Activated T-cell treated with anti-CD3 and anti-CD28 coated beads for 24 hours (primary cell): ENCODE results near the gene CACNB3.
"Not testable (repeated sequence)": the region's sequence is repeated elsewhere in the genome, so short reads cannot be mapped to it uniquely, and the experiment has no call there.

Experiments
- DNase-seq: peaks from one replicate; pipeline ENCODE4 v3.0.0-alpha.2; 2020; ENCODE audit warnings: low read depth

Gene CACNB3

GRCh38 chr12:48854932-48855331, 36.6 kb downstream of the CACNB3 start:
- not testable (repeated sequence) for DNase-seq

DNA sequence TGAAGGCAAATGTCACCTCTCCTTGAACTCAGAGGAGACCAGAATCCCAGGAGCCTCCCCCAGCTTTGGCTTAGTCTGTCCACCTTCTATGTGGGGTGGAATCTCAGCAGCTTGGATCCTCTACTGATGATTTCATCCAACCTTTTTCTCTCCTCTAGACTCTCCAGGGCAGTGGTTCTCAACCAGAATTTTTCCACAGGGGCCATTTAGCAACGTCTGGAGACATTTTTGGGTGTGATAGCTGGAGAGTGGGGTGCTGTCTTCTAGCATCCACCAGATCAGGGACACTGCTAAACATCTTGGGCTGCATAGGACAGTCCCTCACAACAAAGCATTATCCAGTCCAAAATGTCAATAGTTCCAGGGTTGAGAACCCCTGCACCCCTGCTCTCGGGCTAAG, 38.1 kb downstream of the CACNB3 start:
- no peak for DNase-seq

DNA sequence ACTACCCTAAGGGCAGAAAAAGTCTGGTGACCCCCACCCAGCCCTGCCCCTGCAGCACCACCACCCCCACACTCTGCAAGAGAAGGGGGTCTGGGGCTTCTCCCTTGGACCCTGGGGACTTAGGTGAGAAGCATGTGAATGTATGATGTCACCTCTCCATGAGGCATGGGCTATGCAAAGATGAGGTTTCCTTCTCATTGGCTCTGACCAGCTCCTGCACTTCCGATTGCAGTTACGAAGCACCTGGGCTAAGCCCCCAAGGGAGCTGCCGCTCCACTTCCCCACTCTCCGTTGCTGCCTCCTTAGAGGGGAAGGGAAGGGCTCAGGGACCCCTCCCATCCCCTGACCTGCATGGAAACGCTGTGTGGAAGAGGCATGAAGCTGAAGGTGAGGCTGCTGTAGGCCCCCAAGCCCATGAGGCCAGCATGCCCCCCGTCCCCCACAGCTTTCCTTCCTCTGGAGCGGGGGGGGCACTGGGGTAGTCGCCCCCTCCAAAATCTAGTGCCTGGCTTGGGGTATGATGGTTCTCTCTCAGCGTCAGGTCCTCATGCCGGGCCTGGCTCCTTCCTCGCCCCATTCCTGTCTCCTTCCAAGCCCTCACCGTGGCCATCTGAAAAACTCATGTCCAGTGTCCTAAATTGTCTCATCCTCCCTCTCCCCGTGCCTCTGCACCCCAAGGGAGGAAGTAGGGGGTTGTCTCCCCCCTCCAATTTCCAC, 39.1 kb downstream of the CACNB3 start:
- no peak for DNase-seq

GRCh38 chr12:48858043-48858442, 39.7 kb downstream of the CACNB3 start:
- DNase-seq, result no peak

DNA sequence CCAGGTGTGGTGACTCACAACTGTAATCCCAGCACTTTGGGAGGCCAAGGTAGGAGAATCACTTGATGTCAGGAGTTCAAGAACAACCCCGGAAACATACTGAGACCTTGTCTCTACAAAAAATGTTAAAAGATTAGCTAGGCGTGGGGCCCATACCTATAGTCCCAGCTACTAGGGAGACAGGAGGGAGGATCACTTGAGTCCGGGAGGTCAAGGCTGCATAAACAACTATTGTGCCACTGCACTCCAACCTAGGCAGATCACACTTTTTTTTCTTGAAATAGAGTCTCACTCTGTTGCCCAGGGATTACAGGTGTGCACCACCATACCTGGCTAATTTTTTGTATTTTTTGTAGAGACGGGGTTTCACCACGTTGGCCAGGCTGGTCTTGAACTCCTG, 41.3 kb downstream of the CACNB3 start:
- no peak for DNase-seq

DNA sequence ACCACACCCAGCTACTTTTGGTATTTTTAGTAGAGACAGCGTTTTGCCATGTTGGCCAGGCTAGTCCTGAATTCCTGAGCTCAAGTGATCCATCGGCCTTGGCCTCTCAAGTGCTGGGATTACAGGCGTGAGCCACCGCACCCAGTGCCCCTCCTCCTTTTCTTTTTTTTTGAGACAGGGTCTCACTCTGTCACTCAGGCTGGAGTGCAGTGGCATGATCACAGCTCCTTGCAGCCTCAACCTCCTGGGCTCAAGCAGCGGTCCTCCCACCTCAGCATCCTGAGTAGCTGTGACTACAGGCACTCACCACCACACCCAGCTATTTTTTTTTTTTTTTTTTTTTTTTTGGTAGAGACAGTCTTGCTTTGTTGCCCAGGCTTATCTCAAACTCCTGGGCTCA, 41.9 kb downstream of the CACNB3 start:
- not testable (repeated sequence) for DNase-seq

DNA sequence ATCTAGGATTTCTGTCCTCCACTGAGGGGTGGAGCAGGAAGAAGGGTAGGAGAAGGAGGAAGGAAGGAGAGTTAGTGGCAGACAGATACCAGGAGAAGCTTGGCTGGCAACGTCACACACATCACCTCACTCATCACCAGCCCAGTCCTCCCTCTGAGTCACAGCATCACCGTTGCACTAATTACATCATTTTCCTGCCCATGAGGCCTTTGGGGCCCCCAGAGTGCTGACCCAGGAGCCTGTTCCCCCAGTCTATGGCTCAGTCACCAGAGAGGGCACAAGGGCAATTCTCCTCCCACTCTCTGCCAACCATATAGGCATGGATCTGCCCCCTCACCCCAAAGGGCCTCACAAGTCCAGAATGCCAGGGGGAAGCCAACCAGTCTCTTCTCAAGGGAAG, 42.8 kb downstream of the CACNB3 start:
- DNase-seq, result no peak

DNA sequence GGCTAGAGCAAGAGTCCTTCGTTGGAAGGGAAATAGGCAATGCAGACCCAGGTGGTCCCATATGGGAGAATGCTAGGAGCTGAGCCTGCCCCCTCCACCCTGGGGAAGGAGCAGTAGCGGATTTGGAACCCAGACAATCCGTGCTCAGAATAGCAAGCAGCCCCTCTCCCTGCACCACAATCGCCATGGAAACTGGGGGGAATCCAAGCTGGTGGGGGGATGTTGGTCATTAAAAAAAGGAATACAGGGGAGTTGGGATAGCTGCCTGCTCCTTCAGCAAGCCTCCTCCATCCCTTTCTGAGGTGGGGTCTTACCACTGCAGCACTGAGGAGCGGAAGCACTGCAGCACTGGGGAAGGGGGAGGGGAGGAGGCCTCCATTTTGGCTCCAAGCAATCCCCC, 44.5 kb downstream of the CACNB3 start:
- DNase-seq, result no peak

DNA sequence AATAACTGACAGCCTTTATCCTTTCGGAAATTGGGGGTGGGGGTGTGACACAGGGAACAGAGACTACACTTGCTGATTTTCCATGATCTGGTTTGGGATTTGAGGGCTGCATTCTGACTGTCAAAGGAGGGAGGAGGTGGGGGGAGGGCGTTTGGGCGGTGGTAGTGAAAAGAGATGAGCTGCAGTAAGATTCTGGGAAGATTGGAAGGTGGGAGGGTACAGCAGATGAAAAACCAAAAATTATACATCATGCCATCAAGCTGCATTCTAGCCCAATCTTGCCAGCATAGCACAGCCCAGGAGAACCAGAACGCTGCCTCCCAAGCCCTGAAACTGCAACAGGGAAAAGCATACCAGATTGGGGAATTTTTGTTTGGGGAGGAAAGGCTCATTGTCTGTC, 45.0 kb downstream of the CACNB3 start:
- DNase-seq, result no peak

DNA sequence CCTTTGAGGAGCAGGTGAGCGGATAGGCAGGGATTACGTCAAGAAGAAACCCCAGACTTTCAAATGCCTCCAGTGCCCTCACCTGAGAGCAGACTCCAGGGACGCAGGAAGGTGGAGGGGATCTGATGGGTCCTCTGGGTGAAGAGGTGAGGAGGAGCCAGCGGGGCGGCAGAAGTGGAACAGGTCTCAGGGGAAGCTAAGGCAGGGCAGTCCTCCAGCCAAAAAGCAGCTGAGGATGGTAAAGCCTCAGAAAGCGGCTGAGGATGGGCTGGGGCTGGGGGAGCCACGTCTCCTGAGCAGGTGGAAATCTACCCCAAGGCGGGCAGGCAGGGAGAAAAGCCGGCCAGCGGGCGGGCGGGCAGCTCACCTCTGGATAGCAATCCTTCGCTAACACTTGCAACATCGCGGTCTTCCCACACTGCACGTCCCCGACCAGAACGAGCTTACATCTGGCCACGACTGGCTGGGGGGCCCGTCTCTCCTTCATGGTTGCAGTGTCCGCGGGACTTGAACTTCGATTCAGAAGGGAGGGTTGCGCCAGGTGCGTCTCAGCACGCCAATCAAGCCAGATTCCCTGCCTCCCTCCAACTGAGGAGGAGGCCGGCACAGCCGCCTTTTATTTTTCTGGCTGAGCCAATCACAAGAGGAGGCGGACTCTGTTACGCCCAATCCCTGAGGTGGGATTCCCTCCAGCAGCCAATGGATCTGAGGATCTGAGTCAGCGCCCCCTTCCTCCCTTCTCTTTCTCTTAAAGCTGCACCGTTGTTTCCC, 47.2 kb downstream of the CACNB3 start, which contains the start of gene RND1:
RND1 (minus strand) TSS at position 590 of the 771 bp plus-strand sequence; CDS start at position 487, 103 bp downstream.
- peak; percentile 79 for DNase-seq

GRCh38 chr12:48866052-48866711, 47.9 kb downstream of the CACNB3 start:
- DNase-seq, result no peak

DNA sequence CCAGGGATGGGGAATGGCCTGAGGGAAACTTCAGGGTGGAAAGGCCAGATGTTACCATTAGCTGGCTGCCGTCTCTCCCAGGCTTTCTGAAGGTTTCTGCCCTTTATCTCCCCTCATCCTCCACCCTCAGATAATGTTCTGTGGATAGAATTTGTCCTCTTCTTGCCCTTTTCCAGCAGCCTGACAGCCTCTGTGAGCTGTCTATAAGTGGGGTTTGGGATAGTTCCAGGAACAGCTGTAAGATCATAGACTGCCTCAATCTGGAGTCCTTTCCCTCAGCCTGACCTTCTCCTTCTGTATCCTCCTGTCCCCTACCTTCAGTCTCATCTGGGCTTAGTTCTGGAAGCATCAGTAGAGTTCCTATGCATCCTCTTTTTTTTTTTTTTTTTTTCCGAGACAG, 50.2 kb downstream of the CACNB3 start:
- no peak for DNase-seq

- no peak for DNase-seq
Measured at GRCh38 chr12:48869191-48869590, 50.9 kb downstream of the CACNB3 start.

DNA sequence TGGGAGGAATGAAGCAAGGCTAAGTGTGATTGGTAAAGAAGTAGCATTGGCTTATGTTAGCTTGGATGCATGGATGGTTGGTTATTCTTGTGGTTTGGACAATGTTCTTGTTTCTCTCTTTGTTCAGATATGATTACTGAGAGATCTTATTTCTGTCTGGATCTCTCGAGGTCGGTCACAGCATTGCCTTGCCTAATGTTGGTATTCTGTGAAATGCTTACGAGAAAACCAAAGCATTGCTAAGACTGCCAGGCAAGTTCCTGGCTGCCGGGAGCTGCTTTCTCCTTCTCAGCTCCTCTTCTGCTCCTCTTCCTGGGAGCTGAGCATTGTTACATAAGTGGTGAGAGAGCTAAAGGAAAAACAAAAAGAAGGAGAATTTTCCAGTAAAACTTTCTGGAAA, 54.8 kb downstream of the CACNB3 start:
- DNase-seq, result no peak

- DNase-seq, result not testable (repeated sequence)
Measured at GRCh38 chr12:48873534-48873933, 55.2 kb downstream of the CACNB3 start.

DNA sequence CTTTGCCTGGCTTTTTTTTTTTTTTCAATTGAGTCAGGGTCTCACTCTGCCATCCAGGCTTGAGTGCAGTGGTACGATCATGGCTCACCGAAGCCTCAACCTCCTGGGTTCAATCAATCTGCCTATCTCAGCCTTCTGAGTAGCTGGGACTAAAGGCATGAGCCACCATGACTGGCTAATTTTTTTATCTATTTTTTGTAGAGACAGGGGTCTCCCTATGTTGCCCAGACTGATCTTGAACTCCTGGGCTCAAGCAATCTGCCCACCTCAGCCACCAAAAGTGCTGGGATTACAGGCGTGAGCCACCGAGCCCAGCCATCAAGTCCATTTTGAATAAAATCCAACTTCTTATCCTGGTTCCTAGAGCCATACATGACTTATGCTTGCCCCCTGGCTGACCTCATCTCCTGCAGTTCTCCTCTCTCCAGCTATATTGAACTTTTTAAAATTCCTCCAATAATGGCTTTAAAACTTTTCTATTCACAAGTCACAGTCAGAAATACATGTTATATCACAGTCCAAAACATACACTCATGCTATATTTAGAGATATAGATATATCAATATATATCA, 57.7 kb downstream of the CACNB3 start:
- DNase-seq, result no peak
